Measurements from ENCODE around the gene UBE2N. TPM values are rescaled to one million over a fixed set of nuclear protein-coding genes. Genes with fewer than 3 reads are reported as not detected.
"Not testable (repeated sequence)": the region's sequence is repeated elsewhere in the genome, so short reads cannot be mapped to it uniquely, and the experiment has no call there.

Gene UBE2N
- total RNA-seq, 1 donor from 2014 or later, result 70.0 TPM

GRCh38 chr12:93438266-93439050 lies 3.3 kb downstream of the UBE2N start:
- Mint-ChIP-seq H3K27ac (ENCODE audit: unreplicated experiment) (peak overlapping the region; percentile 4), H3K9me3 (ENCODE audit: low read depth) (no peaks in the 10 kb centered on the region), H3K4me1 (ENCODE audit: low read depth) (peaks cover 77% of the 10 kb centered on the region), H3K27me3 (ENCODE audit: low read depth) (no peaks in the 10 kb centered on the region), H3K4me3 (ENCODE audit: unreplicated experiment) (no peak overlapping the region), H3K36me3 (ENCODE audit: low read depth) (no peaks in the 10 kb centered on the region)
- no peak for DNase-seq (ENCODE audit: low spot score)
- TF ChIP-seq CTCF (IDR thresholded peaks at IDR 0.05), result no peak

GRCh38 chr12:93434256-93434865 lies 7.4 kb downstream of the UBE2N start:
- TF ChIP-seq CTCF (IDR thresholded peaks at IDR 0.05), result no peak
- no peaks in the 10 kb centered on the region for H3K36me3 Mint-ChIP-seq (ENCODE audit: low read depth)
- H3K27ac Mint-ChIP-seq (ENCODE audit: unreplicated experiment), result peak overlapping the region; percentile 83
- no peak for DNase-seq (ENCODE audit: low spot score)
- no peaks in the 10 kb centered on the region for H3K27me3 Mint-ChIP-seq (ENCODE audit: low read depth)
- peaks cover 70% of the 10 kb centered on the region for H3K4me1 Mint-ChIP-seq (ENCODE audit: low read depth)
- no peaks in the 10 kb centered on the region for H3K9me3 Mint-ChIP-seq (ENCODE audit: low read depth)
- H3K4me3 Mint-ChIP-seq (ENCODE audit: unreplicated experiment), result no peak overlapping the region

GRCh38 chr12:93432031-93432430 lies 9.7 kb downstream of the UBE2N start:
- not testable (repeated sequence) for H3K27ac Mint-ChIP-seq (ENCODE audit: unreplicated experiment); H3K9me3 Mint-ChIP-seq (ENCODE audit: low read depth); H3K4me3 Mint-ChIP-seq (ENCODE audit: unreplicated experiment); DNase-seq (ENCODE audit: low spot score); H3K36me3 Mint-ChIP-seq (ENCODE audit: low read depth); H3K27me3 Mint-ChIP-seq (ENCODE audit: low read depth)
- H3K4me1 Mint-ChIP-seq (ENCODE audit: low read depth), result peaks cover 74% of the 10 kb centered on the region

- Mint-ChIP-seq H3K36me3 (ENCODE audit: low read depth) (no peaks in the 10 kb centered on the region), H3K27ac (ENCODE audit: unreplicated experiment) (peak overlapping the region; percentile 22), H3K27me3 (ENCODE audit: low read depth) (no peaks in the 10 kb centered on the region), H3K4me1 (ENCODE audit: low read depth) (peaks cover 74% of the 10 kb centered on the region), H3K4me3 (ENCODE audit: unreplicated experiment) (no peak overlapping the region), H3K9me3 (ENCODE audit: low read depth) (no peaks in the 10 kb centered on the region)
- no peak for TF ChIP-seq CTCF (IDR thresholded peaks at IDR 0.05)
- no peak for DNase-seq (ENCODE audit: low spot score)
These were observed 11.5 kb downstream of the UBE2N start for GRCh38 chr12:93430280-93430679.

GRCh38 chr12:93429852-93430251 lies 11.9 kb downstream of the UBE2N start:
- H3K4me3 Mint-ChIP-seq (ENCODE audit: unreplicated experiment), result no peak overlapping the region

More at GRCh38 chr12:93429852-93430251, 11.9 kb downstream of the UBE2N start:
- Mint-ChIP-seq H3K27me3 (ENCODE audit: low read depth) (no peaks in the 10 kb centered on the region), H3K27ac (ENCODE audit: unreplicated experiment) (peak overlapping the region; percentile 22), H3K9me3 (ENCODE audit: low read depth) (no peaks in the 10 kb centered on the region), H3K36me3 (ENCODE audit: low read depth) (no peaks in the 10 kb centered on the region), H3K4me1 (ENCODE audit: low read depth) (peaks cover 74% of the 10 kb centered on the region)
- DNase-seq (ENCODE audit: low spot score), result no peak
- no peak for TF ChIP-seq CTCF (IDR thresholded peaks at IDR 0.05)
